Measurements from ENCODE around the gene BIN1.

GRCh38 chr2:127096718-127097470 is 10.1 kb downstream of the BIN1 start:
- TF ChIP-seq POLR2AphosphoS5 (IDR thresholded peaks at IDR 0.05; ENCODE audit: low read depth, low read length) = no peak
- no peak for TF ChIP-seq TAF1 (IDR thresholded peaks at IDR 0.05; ENCODE audit: low read depth, low read length)
- TF ChIP-seq POLR2A (IDR thresholded peaks at IDR 0.05; ENCODE audit: low read depth, low read length) = no peak
- no peak for TF ChIP-seq SPI1 (IDR thresholded peaks at IDR 0.05; ENCODE audit: low read depth, low read length)
- TF ChIP-seq POU2F2 (IDR thresholded peaks at IDR 0.05; ENCODE audit: low read depth, low read length) = no peak
- TF ChIP-seq PAX5 (IDR thresholded peaks at IDR 0.05; ENCODE audit: insufficient read depth, low read length, severe bottlenecking) = no peak

Data from GM12891 (cell line).